ENCODE measurements around the gene IGFLR1.

IGFLR1 gene, protein sequence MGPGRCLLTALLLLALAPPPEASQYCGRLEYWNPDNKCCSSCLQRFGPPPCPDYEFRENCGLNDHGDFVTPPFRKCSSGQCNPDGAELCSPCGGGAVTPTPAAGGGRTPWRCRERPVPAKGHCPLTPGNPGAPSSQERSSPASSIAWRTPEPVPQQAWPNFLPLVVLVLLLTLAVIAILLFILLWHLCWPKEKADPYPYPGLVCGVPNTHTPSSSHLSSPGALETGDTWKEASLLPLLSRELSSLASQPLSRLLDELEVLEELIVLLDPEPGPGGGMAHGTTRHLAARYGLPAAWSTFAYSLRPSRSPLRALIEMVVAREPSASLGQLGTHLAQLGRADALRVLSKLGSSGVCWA

GRCh38 chr19:35742121-35742724 lies at the start of gene IGFLR1:
TSS of gene IGFLR1 (minus strand) at chr19:35742452. CDS start at chr19:35741180, 1,272 bp downstream.
- no peak for DNase-seq (ENCODE audit: low spot score)

GRCh38 chr19:35791814-35792279 lies 49.6 kb upstream of the IGFLR1 start:
- no peak for DNase-seq (ENCODE audit: low spot score)

- DNase-seq (ENCODE audit: low spot score): no peak
These were observed 48.9 kb upstream of the IGFLR1 start for GRCh38 chr19:35790981-35791813.

DNA sequence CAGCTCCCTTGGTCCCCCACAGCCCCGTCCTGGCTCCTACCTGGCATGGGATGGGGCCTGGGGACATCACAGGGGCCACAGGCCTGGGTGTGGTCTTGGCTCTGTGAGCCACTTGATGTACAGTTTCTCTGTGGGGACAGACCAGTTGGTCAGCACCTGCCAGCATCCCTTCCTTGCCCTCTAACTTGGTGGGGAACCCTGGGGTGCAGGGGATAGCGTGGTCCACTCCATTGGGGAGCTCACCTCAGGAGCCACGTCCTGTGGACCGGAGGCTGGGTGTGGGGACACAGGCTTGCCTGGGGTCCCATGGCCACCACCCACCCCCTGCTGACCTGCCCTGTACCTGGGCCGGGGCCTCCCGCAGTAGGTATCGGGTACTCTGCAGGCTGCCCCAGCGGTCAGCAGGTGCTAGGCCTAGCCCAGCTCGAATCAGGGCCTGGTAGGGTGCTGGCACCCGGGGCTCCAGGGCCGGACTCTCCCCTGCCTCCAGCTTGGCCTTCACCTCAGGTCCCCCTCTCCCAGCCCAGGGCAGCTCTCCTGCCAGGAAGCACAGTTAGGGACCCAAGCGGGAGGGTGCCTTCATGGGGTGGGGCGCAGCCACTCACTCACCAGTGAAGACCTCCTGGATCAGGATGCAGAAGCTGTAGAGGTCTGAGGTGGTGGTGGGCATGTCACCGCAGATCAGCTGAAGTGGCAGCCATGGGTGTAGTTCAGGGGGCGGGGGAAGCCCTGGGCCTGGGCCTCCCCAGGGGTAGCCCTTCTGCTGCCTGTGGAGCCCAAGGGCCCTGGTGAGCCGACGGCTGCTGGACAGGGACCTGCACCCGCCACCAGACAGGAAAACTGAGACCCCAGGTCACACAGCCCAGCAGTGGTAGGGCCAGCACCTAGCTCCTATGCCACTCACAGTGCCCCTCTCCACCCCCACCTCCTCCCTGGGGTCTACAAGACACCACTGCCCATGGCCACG lies 48.0 kb upstream of the IGFLR1 start:
- DNase-seq (ENCODE audit: low spot score): no peak

- no peak for DNase-seq (ENCODE audit: low spot score)
These were observed 47.1 kb upstream of the IGFLR1 start for GRCh38 chr19:35789195-35789977.

GRCh38 chr19:35788205-35788960 lies 46.1 kb upstream of the IGFLR1 start:
- no peak for DNase-seq (ENCODE audit: low spot score)

DNA sequence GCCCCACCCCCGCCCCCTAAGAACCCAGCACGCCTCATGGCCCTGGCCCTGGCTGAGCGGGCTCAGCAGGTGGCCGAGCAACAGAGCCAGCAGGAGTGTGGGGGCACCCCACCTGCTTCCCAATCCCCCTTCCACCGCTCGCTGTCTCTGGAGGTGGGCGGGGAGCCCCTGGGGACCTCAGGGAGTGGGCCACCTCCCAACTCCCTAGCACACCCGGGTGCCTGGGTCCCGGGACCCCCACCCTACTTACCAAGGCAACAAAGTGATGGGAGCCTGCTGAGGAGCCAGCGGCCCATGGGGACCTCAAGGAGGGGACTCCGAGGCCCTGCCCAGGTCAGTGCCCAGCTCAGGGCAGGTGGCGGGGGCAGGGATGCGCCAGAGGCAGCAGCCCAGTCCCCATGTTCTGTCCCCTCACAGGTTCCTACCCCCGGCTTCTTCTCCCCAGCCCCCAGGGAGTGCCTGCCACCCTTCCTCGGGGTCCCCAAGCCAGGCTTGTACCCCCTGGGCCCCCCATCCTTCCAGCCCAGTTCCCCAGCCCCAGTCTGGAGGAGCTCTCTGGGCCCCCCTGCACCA lies 45.1 kb upstream of the IGFLR1 start:
- DNase-seq (ENCODE audit: low spot score): no peak

DNA sequence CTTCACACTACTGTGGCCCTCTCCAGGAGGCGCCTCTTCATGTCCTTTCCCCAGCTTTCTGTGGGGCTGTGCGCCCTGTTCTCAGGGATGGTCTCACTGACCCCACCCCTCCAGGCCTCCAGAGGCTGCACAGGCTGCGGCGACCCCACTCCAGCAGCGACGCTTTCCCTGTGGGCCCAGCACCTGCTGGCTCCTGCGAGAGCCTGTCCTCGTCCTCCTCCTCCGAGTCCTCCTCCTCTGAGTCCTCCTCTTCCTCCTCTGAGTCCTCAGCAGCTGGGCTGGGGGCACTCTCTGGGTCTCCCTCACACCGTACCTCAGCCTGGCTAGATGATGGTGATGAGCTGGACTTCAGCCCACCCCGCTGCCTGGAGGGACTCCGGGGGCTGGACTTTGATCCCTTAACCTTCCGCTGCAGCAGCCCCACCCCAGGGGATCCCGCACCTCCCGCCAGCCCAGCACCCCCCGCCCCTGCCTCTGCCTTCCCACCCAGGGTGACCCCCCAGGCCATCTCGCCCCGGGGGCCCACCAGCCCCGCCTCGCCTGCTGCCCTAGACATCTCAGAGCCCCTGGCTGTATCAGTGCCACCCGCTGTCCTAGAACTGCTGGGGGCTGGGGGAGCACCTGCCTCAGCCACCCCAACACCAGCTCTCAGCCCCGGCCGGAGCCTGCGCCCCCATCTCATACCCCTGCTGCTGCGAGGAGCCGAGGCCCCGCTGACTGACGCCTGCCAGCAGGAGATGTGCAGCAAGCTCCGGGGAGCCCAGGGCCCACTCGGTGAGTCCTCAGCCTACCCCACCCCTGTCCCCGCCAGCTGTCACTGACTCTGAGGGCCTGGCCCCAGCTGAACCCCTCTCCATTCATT lies 44.3 kb upstream of the IGFLR1 start:
- no peak for DNase-seq (ENCODE audit: low spot score)

DNA sequence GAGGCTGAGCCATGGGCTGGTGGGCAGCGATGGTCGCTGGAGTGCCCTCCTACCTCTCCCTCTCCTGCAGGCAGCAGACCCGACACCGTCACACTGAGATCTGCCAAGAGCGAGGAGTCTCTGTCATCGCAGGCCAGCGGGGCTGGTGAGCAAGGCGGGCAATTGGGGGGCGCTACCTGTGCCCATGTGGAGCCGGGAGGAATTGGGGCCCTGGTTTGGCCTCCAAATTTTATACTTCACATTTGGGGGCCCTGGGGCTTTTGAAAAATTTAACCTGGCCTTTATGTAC lies 43.0 kb upstream of the IGFLR1 start:
- DNase-seq (ENCODE audit: low spot score): no peak

DNA sequence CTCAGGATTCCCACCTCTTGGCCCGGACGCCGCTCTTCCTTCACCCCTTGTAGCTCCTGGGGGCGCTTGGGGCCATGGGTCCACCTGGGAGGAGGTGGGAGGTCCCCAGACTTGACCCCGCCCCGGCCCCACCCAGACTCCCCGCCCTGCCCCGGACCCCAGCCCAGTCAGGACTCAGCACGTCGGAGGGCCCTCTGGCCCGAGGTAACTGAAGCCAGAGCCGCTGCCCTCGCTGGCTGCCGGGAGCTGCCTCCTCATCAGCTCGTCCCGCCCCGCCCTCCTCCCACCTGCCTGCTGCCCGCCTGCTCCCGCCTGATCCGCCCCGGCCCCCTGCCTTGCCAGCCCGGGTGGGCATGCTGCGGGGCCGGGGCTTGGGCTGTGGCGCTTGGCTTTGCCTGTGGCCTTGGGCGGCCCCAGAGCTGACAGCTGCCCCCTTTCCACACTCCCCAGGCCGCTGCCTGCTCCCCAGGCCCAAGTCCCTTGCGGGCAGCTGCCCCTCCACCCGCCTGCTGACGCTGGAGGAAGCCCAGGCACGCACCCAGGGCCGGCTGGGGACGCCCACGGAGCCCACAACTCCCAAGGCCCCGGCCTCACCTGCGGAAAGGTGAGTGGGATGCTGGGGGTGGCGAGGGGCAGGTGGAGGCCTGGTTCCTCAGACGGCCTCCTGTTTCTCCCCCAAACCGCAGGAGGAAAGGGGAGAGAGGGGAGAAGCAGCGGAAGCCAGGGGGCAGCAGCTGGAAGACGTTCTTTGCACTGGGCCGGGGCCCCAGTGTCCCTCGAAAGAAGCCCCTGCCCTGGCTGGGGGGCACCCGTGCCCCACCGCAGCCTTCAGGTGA lies 42.5 kb upstream of the IGFLR1 start:
- DNase-seq (ENCODE audit: low spot score): no peak

- DNase-seq (ENCODE audit: low spot score): no peak
These were observed 41.5 kb upstream of the IGFLR1 start for GRCh38 chr19:35783469-35784434.

- no peak for DNase-seq (ENCODE audit: low spot score)
These were observed 40.3 kb upstream of the IGFLR1 start for GRCh38 chr19:35782589-35782988.

DNA sequence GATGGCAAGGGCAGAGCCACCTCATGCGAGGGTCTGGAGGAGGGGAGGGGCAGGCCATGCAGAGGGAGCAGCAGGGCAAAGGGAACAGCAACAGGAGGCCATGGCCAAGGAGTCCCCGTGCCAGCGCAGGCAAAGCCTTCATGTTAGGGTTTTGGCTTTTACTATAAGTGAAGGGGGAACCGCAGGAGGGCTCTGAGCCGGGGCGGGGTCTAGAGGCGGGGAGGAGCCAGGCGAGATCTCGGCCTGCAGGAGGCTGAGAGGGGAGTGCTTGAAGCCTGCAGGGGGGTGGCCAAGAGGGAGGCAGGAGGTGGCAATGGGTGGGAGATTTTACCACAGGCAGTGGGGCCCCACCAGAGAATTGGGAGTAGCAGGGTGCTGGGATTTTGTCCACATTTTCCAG lies 39.4 kb upstream of the IGFLR1 start:
- no peak for DNase-seq (ENCODE audit: low spot score)

GRCh38 chr19:35780717-35781116 lies 38.5 kb upstream of the IGFLR1 start:
- no peak for DNase-seq (ENCODE audit: low spot score)

DNA sequence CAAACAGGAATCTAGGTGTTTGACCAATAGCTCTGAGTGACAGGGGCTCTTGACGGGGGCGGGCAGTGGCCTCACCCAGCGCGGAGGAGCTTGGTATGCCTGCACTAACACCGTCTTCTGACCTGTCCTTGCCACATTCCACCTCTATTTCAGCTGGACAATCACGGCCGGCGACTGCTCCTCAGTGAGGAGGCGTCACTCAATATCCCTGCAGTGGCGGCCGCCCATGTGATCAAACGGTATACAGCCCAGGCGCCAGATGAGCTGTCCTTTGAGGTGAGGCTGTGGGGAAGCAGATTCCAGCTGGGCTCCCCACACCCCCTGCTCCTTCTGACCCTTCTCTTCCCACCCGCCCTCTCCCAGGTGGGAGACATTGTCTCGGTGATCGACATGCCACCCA lies 37.8 kb upstream of the IGFLR1 start:
- DNase-seq (ENCODE audit: low spot score): no peak

- no peak for DNase-seq (ENCODE audit: low spot score)
These were observed 36.8 kb upstream of the IGFLR1 start for GRCh38 chr19:35779033-35779432.

GRCh38 chr19:35777961-35778360 lies 35.7 kb upstream of the IGFLR1 start:
- no peak for DNase-seq (ENCODE audit: low spot score)
